GM12878 (cell line): ENCODE measurements around the gene PPP4R4. TPM values are rescaled to one million over a fixed set of nuclear protein-coding genes. Genes with fewer than 3 reads are reported as not detected.

Experiments
- ATF3 ChIP-seq: IDR thresholded peaks from 2 replicates; pipeline ENCODE4 v1.6.1; 2011; ENCODE audit warnings: low read depth, mild to moderate bottlenecking, low read length, moderate library complexity, borderline replicate concordance; ENCODE audit errors: extremely low read depth
- BHLHE40 ChIP-seq, 2 experiments: fragments of 450-650 bp in 1 of 2; IDR thresholded peaks; 2 replicates each; pipeline ENCODE4 v1.6.1; 2011 to 2017; ENCODE audit warnings: low read depth in 2 of 2, borderline replicate concordance in 1 of 2, improper control_type of control experiment in 1 of 2, low read length in 1 of 2, mild to moderate bottlenecking in 1 of 2
- CBFB ChIP-seq: IDR thresholded peaks from 2 replicates; pipeline ENCODE4 v1.6.1; 2016; ENCODE audit warnings: antibody characterized with exemption, low read depth
- CHD2 ChIP-seq: IDR thresholded peaks from 2 replicates; pipeline ENCODE4 v1.6.1; 2011; ENCODE audit warnings: low read depth, low read length, improper control_type of control experiment, borderline replicate concordance
- E2F4 ChIP-seq: IDR thresholded peaks from 2 replicates; pipeline ENCODE4 v1.6.1; 2012; ENCODE audit warnings: low read depth, low read length, improper control_type of control experiment
- ELK1 ChIP-seq: IDR thresholded peaks from 2 replicates; pipeline ENCODE4 v1.6.1; 2012; ENCODE audit warnings: low read depth, low read length, improper control_type of control experiment
- EZH2 ChIP-seq: IDR thresholded peaks from 2 replicates; pipeline ENCODE4 v1.6.1; 2012; ENCODE audit warnings: low read depth, mild to moderate bottlenecking, control low read depth, inconsistent platforms, low read length, borderline replicate concordance; ENCODE audit not compliant: control insufficient read depth
- FOS ChIP-seq: IDR thresholded peaks from 3 replicates; pipeline ENCODE4 v1.6.1; 2011; ENCODE audit warnings: borderline replicate concordance; ENCODE audit not compliant: insufficient read length; ENCODE audit errors: extremely low read depth
- HSF1 ChIP-seq: fragments of 150-350 bp; IDR thresholded peaks from 2 replicates; pipeline ENCODE4 v1.6.1; 2014; ENCODE audit warnings: mild to moderate bottlenecking, low read depth, low read length
- JUND ChIP-seq: IDR thresholded peaks from 2 replicates; pipeline ENCODE4 v1.6.1; 2012; ENCODE audit warnings: low read depth, mild to moderate bottlenecking, low read length, improper control_type of control experiment, moderate library complexity
- NFYB ChIP-seq: IDR thresholded peaks from 2 replicates; pipeline ENCODE4 v1.6.1; 2011; ENCODE audit warnings: low read depth, mild to moderate bottlenecking, low read length, improper control_type of control experiment, moderate library complexity; ENCODE audit not compliant: insufficient read depth
- NKRF ChIP-seq: fragments of 450-650 bp; conservative IDR thresholded peaks from 2 replicates; pipeline ENCODE4 v1.6.1; 2017; ENCODE audit warnings: mild to moderate bottlenecking, moderate library complexity
- POLR2AphosphoS2 ChIP-seq: IDR thresholded peaks from 2 replicates; pipeline ENCODE4 v1.6.1; 2011; ENCODE audit warnings: low read depth, mild to moderate bottlenecking, low read length, improper control_type of control experiment, moderate library complexity
- POLR2AphosphoS5 ChIP-seq: IDR thresholded peaks from 2 replicates; pipeline ENCODE4 v1.6.1; 2011; ENCODE audit warnings: mild to moderate bottlenecking, low read length, inconsistent platforms
- SIN3A ChIP-seq: IDR thresholded peaks from 2 replicates; pipeline ENCODE4 v1.6.1; 2012; ENCODE audit warnings: low read depth, low read length, improper control_type of control experiment
- SMC3 ChIP-seq: IDR thresholded peaks from 2 replicates; pipeline ENCODE4 v1.6.1; 2011; ENCODE audit warnings: low read length, improper control_type of control experiment, borderline replicate concordance
- TCF12 ChIP-seq: IDR thresholded peaks from 2 replicates; pipeline ENCODE4 v1.6.1; 2011; ENCODE audit warnings: low read depth, mild to moderate bottlenecking, low read length
- ZBTB11 ChIP-seq: fragments of 450-650 bp; formaldehyde crosslinking; IDR thresholded peaks from 2 replicates; pipeline ENCODE4 v1.5.0; 2022; ENCODE audit warnings: mild to moderate bottlenecking, missing genetic modification characterization
- ZNF384 ChIP-seq: IDR thresholded peaks from 2 replicates; pipeline ENCODE4 v1.6.1; 2012; ENCODE audit warnings: low read depth, mild to moderate bottlenecking, low read length, improper control_type of control experiment, borderline replicate concordance
- polyA plus RNA-seq, 11 experiments: library from polyadenylated mRNA; depleted of rRNA in 4 of 11; unstranded in 6 of 11; stranded (reverse) in 5 of 11; fragments of >200 nt; fragmentation: Nextera tagmentation in 4 of 11; fragmentation: Illumina TruSeq in 1 of 11; extraction: Ambion mirVana in 4 of 11; extraction: Trizol in 1 of 11; gene quantifications; 1 replicate in 1 of 11; 2 replicates in 10 of 11; pipeline versions ENCODE4 v1.2.1 to v1.2.3, GENCODE V29; 2011 to 2016; ENCODE audit warnings: inconsistent platforms in 2 of 11, missing spikeins in 2 of 11, low read depth in 1 of 11
- total RNA-seq, 4 experiments: library from RNA; depleted of rRNA in 3 of 4; stranded (reverse); fragments of >200 nt in 3 of 4; fragmentation: Illumina TruSeq in 1 of 4; extraction: Trizol in 1 of 4; gene quantifications; 2 replicates each; pipeline versions ENCODE4 v1.2.1 to v1.2.3, GENCODE V29; 2013 to 2021

The PPP4R4 gene
- total and polyA plus RNA-seq, 10 of the 15 experiments (the other 5 are each of a cell fraction or from before 2014, with no cell fraction given), result 0.01 to 0.13 (median 0.08) TPM; not detected in 4

GRCh38 chr14:94129111-94129757 is 44.9 kb upstream of the PPP4R4 start, which contains the start of gene IFI27L2 (continued):
- TF ChIP-seq EZH2 (no peak), ZBTB11 (CRISPR knock-in tag) (no peak), BHLHE40 (IDR thresholded peaks at IDR 0.05; ENCODE audit: borderline replicate concordance in 1 of 2, low read depth in 2 of 2, low read length in 1 of 2) (no peak), NFYB (no peak), POLR2AphosphoS2 (peak; percentile 54; the same call in 1 of the 2 replicates), SIN3A (no peak), TCF12 (no peak), SMC3 (no peak), E2F4 (no peak), CBFB (no peak), FOS (no peak), CHD2 (no peak), ATF3 (no peak), ELK1 (no peak), ZNF384 (no peak), HSF1 (no peak), JUND (no peak), POLR2AphosphoS5 (peak; percentile 49; the same call in 1 of the 2 replicates), NKRF (no peak)
